HG03521 (cell line): ENCODE results near the gene LSAMP.

Experiments
- ATAC-seq: cut with Tn5 transposase; IDR thresholded peaks from one replicate; pipeline ENCODE4 v1.9.1; 2021; ENCODE audit warnings: mild to moderate bottlenecking, moderate library complexity; ENCODE audit not compliant: unreplicated experiment

LSAMP gene

DNA sequence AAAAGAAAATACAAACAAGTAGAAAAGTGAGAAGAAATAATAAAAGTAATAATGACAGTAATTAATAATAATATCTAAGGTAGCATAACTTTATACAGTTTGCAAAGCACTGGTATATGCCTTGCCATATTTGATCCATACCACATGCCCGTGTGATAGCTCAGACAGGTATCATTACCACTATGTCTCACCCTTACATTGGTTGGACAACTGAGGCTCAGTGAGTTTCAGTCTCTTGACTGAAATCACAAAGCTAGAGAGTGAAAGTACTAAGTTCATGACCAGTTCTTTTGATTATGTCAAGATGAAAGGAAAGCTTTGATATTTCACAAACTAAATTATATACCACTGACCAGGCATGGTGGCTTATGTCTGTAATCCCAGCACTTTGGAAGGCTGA lies 413.1 kb downstream of the LSAMP start:
- no peak for ATAC-seq

DNA sequence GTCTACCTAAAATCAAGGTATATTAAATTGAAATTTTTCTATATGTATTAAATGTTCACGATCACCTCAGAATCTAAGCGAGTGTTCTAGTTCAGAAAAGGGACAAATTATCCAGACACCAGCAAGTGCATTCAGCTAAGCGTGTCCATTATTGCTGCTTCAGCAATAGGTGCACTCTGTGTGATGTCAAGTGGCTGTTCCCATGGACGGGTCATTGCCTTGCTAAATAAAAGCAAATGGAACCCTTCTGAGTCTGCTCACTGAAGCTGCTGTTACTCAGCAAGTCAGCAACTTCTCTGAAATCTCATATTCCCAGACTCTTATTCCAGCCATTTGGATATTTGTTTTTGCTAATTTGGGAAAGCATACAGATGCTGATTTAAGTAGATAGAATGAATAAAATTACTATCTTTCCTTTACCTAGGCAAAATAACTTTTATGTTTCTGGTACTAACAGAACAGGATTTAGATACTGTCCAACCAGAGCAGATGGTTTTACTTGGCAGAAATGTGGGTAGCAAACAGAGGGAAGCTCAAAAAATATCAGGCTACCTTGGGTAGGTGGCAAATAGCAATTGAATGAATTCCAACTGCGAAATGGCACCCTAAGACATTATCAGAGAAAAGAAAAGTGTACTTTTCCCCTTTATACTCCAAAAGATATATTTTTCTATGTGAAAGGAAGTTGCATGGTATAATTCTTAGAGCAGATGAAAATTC lies 415.0 kb downstream of the LSAMP start:
- no peak for ATAC-seq

DNA sequence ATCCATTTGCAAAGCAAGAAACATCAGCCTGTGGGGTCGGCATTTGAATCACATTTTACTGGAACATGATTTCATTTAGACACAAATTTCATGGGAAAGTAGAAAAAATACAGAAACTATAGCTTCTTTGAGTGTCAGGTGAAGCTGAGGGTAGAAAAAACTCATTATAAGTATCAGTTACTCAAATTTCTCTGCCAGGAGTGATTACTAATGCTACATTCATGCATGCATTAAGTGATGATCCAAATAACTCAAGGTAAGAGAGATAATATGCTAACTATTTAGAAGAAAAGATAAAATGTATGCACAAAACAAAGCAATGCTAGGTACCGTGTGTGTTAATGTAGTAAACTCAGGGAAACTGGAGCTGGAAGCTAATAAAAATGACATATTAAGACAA lies 416.0 kb downstream of the LSAMP start:
- no peak for ATAC-seq

DNA sequence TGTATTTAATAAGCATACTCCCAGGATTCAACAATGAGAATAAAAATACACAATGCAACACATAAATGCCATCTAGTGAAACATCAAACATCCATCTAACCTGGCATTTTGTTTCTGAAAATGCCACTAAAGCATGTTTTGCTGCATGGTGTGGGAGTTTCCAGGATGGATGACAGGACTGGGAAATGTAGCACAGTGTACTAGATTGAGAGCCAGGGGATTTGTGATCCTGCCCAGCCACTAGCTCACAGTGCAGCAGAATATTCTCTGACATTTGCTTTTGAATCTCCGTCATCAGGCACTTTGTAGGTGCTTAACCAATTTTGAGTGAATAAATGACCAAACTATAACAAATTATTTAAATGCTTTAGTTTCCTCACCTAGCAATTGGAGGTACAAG lies 417.1 kb downstream of the LSAMP start:
- no peak for ATAC-seq

DNA sequence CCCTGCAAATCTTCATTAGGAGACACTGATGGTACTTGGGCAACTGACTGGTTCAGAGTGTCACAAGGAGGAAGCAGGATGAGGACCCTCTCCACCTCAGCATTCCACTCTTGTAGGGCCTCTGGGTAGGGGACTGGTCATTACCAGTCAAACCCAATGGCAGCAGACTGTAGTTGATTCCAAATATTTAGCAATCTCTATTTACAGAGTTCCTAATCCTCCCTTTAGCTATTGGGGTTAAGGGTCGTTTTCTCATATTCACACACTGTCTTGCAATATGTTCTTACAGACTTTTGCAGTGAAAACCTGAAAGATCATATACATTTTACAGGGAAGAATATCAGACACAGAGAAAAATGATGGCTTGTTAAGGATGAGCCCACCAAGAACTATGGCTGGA lies 424.3 kb downstream of the LSAMP start:
- ATAC-seq: no peak

DNA sequence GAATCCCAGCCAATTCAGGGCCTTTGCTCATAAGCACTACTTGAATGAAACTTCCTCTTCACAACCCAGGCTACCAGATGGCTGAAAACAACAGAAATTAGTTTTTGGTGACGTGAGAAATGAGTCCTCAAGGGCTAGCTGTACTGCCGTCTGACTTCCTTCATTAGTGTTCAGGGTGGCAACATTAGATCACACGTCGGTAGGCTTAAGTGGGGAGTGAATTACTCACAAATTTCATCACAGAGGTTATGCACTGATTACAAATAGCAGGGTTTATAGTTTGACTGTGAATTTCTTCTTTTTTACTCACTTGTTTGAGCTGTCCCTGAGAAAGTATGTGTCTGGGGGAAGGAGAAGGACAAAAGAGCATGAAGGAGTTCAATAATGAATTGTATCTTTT lies 424.8 kb downstream of the LSAMP start:
- peak; percentile 81 for ATAC-seq

DNA sequence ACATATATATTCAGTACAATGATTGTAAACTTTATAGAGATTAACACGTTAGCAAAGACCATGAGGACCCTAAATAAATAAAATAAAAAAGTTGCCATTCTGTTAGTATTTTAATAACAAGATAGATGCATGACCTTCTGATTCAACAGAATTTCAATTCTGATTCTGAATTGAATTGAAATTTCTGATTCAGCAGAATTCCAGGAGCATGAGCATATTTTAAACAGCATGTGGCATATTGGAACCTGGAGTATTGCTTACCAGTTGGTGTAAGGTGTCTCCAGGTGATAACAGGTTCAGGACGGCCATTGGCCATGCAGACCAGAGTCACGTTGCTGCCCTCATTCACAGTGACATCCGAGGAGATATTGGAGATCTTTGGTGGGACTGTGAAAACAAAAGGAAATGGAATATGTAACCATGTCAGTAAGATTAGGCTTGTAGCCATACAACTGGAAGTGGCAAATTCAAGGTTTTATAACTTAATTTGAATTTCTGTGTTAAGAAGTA lies 426.0 kb downstream of the LSAMP start:
- no peak for ATAC-seq

- no peak for ATAC-seq
These were observed 426.6 kb downstream of the LSAMP start for GRCh38 chr3:116018646-116019045.

- ATAC-seq: no peak
These were observed 429.4 kb downstream of the LSAMP start for GRCh38 chr3:116015931-116016330.

- ATAC-seq: no peak
These were observed 438.3 kb downstream of the LSAMP start for GRCh38 chr3:116007000-116007399.

GRCh38 chr3:116005404-116005803 lies 439.9 kb downstream of the LSAMP start:
- no peak for ATAC-seq

DNA sequence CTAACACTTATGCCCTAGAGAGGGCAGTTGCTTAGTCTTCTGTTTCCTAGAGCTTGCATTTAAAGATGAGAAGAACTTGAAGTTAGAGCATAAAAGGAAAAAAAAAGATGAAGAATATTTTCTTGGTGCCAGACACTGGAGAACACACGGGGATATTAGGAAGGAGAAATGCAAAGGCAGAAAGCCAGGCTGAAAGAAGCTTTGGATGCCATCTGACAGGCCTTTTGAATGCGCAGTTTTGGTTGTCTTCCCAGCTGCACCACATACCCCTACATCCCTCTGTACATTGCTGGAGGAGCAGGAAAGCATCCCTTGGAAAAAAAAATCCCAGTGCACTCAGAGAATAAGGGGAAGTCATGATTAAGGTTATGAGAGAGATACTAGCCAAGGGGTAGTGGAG lies 443.1 kb downstream of the LSAMP start:
- no peak for ATAC-seq

DNA sequence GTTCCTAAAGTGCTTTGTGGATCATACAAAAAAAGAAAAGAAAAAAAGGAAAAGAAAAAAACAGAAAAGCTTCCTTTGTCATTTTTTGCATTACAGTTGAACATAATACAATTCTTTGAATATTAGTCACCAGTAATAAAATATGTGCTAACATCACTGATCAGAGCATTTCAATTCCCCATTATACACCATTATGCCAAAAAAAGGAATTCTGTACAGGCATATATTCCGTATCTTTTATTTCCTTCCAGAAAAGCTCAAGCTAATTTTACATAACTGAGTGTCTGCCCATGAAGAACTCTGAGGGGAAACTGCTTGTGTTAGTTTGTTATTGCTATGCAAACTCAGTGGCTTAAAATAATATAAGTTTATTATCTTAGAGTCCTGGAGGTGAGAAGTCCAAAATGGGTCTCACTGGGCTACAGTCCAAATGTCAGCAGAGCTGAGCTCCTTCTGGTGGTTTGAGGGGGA lies 444.1 kb downstream of the LSAMP start:
- ATAC-seq: no peak

GRCh38 chr3:116000311-116000710 lies 445.0 kb downstream of the LSAMP start:
- peak; percentile 67 for ATAC-seq

- no peak for ATAC-seq
These were observed 445.7 kb downstream of the LSAMP start for GRCh38 chr3:115999613-116000012.

GRCh38 chr3:115999001-115999585 lies 446.2 kb downstream of the LSAMP start:
- ATAC-seq: no peak

GRCh38 chr3:115996420-115997108 lies 448.7 kb downstream of the LSAMP start:
- ATAC-seq: no peak

DNA sequence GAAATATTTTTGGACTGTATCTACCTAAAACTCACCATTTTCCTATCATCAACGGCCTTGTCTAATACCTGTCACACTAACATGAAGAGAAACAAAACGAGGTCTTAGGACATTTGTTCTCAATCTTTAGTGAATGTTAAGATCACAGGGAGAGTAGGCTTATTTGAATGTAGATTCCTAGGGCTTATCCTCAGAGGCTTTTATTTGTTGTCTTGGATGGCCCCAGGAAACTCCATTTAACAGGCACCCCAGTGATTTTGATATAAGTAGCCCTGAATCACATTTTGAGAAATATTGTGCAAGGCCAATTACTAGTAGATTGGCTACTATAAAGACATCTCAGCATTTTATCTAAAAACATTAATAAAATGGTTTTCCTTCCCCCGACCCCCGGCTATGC lies 454.6 kb downstream of the LSAMP start:
- no peak for ATAC-seq

DNA sequence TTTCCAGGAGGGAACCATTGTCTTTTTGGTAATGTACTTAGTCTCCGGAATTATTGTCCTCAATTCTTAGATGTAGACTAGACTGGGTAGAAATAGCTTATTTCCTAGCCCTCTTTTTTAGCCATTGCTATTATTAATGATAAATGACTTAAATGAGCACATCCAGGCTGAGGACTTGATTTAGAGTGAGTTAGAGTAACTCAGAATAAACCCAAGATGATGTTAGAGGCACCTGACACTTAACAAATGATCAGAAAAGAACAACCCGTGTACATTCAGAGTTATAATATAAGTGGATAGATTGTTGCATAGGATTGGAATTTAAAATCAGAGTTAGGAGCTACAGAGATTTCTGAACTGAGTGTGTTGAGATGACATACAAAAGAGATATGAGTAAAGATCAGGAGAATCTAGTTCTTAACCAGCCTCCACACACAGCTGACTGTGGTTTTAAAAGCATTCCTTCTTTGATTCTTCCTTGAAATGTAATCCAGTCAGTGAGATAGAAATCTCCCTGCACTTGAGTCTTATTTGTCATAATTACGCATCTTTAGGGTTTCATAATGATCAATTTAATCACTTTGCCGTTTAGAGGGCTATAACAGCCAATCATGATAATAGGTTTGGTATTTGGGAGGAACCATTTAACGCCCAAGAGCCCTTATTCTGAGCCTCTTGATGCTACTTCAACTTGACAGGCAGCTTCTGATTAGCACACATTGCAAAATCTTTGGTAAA lies 455.4 kb downstream of the LSAMP start:
- ATAC-seq: no peak

GRCh38 chr3:115986555-115987207 lies 458.6 kb downstream of the LSAMP start:
- no peak for ATAC-seq

GRCh38 chr3:115982629-115983028 lies 462.7 kb downstream of the LSAMP start:
- peak; percentile 48 for ATAC-seq
